SIG-M5 treated with dmso at 0.1 percent for 504 hours (cell line): ENCODE results near the gene LCORL.
"Not testable (repeated sequence)": the region's sequence is repeated elsewhere in the genome, so short reads cannot be mapped to it uniquely, and the experiment has no call there.

Source experiments
- DNase-seq: peaks from one replicate; lab custom pipeline; 2025; ENCODE audit not compliant: unreplicated experiment; lab: John Stamatoyannopoulos, UW

Gene LCORL

DNA sequence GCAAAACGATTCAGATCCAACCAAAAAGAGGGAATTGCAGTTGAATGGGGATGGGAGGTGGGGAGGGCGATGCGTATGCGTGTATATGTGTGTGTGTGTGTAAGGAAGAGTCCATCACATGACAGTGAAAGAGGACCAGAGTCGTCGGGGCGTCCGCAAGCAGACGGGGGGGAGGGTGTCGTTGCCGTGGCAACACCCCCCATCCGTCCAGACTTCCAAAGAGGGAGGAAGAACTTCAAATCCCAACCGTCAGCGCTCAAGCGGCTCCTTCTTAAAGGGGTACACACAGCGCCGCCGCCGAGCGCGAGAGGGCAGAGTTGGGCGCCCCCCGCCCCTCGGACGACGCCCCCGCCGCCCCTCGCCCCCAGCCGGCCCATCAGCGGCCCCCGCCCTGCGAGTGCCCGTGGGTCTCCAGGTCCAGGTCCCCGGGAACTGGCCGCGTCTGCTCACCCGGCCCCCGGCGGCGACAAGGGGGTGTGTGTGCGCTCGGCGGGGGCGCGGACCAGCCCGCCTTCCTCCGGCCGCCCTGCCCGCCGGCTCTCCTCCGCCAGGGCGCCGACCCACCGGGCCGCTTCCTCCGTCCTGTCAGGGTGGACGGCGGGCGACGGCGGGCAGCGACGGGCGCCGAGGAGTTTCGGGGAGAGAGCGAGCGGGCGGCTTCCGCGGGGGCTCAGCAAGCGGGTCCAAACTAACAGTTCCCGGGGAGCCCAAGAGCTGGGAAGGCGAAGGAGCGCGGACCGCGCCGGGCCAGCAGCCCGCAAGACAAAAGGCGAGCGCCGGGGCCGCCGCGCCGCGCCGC is 685 bp downstream of the LCORL start:
- peak; percentile 69 for DNase-seq

DNA sequence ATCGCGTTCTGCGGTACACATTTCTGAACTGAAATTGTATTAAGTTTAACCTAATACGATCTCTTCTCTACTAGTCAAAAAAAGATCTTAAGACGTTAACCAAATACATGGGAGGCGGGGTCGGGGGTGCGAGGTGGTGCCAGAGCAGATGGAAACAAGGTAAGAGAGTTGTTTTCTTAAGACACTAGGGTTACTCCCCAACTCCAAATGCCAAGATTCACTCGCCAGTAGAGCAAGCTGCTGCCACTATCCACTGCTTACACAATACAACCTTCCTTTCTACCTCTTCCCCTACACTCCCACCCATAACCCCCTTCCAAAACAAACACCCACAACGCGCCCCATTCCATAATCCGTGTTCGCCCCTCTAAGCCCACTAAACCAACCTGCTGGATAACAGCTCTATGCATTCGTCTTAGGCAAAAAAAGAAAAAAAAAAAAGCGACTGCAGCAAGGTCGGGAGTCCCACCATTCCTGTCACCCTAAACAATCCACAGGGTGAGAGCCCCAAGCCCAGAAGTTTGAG is 1.3 kb downstream of the LCORL start:
- DNase-seq: peak; percentile 27

DNA sequence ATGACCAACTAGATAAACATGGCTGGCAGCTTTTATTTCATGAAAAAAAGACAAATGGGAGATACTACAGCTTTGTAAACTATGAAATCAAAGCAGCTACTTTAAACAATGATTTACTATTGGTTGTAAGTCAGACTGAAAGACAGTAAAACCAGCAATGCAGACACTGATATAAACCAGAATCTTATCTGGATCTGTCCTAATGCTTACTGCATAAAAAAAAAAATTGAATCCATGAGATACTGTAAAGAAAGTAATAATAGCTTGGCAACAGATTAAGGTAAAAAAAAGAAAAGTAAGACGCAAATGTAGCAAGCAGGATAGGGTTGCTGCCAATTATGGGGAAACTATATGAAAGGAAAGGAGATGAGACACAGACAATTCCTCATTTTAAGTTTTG is 7.3 kb downstream of the LCORL start:
- no peak for DNase-seq

DNA sequence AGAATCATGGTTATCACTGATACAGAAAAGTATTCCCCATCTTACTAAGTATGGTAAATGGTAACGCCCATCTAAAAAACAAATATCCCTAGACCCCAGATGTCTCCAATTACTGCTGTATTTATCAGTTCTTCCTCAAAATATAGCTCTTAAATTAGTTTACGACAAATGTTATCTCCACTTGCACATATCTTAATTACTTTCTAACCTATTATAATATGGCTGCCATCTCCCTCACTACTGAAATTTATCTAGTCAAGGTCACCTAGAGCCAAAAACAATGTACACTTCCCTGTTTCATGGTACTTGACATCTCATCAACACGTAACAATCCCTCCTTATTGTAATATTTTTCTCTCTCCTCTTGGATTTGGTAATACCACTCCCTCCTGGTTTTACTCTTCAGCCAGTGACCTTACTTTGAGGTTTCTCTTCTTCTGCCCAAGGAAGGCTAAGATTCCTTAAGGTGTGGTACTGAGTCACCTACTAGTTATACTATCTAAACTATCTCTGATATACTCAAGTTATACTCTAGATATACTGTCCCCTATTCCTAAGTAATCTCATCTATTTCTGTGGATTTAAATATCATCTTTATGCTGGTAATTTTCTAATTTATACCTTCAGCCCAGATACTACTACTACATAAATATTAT is 8.6 kb downstream of the LCORL start:
- no peak for DNase-seq

DNA sequence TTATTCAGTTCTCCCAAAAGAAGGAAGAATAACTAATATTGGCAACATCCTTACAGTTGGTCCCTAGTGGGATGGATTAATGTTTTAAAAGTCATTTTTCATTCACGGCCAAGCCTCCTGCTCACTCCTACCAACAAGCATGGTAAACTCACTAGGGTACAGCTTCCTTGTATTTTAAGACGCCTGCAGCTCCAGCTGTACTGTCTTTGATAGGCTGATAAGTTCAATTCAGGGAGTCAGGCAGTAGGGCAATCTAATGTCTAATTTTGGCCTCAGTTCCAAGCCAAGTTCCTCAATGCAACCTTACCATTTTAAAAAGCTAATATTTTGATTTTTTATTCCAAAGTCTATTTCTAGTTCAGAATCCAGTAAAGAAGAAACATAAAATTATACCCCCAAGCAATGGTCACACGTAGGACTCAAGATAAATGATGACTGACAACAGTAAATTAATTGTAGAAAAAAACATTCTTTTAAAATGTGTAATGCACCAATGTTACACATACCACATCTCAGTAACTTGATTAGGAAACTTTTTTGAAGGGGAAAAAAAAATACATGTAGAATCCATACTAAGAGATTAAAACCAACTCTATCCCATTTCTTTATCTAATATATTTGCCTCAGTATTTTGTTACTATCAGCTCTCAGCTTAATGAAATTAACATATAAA is 9.3 kb downstream of the LCORL start:
- DNase-seq: no peak

DNA sequence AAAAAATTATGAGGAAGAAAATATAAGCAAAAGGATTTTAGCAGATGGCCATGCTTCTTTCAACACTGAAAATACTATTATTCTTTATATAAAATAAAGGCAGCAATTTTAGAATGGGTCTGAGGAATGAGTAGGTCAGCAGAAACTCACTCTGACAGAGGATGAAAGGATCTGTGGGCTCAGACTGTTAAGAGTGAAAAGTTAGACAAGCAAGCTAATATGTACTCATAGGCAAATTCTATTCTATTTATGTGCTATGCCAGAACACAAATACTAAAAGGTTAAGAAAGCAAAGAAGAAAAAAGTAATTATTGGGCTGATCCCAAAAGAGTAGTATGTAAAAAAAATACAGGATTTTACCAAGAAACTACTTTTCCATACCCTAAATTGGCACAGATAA is 13.9 kb downstream of the LCORL start:
- no peak for DNase-seq

DNA sequence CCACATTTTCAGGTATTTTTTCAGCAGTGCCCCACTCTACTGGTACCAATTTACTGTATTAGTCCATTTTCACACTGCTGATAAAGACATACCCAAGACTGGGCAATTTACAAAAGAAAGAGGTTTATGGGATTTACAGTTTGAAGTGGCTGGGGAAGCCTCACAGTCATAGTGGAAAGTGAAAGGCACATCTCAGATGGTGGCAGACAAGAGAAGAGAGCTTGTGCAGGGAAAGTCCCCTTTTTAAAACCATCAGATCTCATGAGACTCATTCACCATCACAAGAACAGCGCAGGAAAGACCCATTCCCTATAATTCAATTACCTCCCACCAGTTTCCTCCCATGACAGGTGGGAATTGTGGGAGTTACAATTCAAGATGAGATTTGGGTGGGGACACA is 15.1 kb downstream of the LCORL start:
- not testable (repeated sequence) for DNase-seq

DNA sequence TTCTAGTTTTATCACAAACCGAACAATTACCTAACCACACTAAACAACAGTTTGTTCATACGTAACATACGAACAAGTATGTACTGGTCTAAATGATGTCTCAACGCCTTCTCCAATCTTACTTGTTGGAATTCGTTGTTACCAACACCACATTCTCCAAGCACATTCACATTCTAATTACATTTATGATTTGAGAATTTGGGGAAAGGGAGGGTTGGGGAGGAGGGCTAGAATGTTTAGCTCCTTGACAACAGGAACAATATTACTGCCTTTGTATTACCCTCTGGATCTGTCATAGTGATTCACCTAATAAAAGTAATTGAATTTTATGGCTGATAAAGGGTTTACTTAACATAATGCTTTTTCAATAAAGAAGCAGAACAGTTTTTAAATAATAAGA is 24.4 kb downstream of the LCORL start:
- DNase-seq: no peak

DNA sequence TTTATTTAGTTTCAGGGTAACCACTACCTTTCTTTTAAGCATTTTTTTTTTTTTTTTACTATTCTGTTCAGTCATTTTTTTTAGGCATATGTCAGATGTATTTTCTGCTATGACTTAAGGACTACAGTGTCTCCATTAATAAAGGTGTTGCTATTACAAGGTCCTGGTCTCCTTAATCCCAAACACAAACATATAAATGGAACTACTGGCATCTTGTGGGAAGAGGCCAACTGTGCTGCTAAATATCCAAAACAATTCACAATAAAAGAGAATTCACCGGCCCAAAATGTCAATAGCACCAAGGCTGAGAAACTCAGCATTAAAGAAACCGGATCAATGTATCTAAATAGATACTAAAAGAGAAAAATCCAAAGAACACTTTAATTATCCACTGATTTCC is 26.4 kb downstream of the LCORL start:
- DNase-seq: no peak

DNA sequence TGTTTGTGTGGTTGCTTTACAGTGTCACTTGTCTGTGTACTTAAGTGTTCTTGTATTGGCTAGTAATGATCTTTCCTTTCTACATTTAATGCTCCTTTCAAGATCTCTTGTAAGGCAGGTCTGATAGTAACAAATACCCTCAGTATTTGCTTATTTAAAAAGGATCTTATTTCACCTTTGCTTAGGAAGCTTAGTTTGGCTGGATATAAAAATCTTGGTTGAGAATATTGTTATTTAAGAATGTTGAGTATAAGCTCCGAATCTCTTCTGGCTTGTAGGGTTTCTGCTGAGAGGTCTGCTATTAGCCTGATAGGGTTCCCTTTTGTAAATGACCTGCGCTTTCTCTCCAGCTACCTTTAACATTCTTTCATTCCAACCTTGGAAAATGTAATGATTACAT is 35.7 kb downstream of the LCORL start:
- DNase-seq: no peak

DNA sequence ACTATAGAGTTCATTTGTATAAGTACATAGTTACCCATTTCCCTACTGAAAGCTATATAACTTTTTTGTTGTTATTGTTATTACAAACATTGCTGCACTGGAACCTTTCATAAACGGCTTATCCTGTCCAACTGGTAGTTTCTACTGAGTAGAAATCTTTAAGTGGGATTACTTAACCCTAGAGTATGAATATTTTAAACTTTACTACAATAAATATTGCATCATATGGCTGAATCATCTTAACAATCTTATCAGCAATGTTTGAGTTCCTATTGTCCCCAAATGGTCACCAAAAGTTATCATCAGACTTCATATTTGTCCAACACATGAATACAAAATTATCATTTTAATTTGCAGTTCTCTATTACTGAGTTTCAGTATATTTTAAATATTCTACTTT is 40.5 kb downstream of the LCORL start:
- DNase-seq: peak; percentile 51

DNA sequence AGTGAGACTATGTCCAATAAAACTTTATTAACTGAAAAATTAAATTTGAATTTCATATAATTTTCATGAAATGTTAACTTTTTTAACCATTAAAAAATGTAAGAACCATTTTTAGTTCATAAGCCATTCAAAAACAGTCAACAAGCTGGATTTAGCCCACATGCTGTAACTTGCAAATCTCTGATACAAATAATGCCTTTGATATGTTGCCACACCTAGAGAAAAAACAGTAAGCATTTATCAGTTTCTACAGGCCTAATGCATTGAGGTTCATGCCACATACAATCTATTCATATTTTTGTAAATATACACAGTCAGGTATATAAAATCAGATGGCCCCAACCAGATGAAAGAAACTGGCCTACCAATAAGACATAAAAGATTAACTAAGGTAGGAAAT is 52.8 kb downstream of the LCORL start:
- no peak for DNase-seq

DNA sequence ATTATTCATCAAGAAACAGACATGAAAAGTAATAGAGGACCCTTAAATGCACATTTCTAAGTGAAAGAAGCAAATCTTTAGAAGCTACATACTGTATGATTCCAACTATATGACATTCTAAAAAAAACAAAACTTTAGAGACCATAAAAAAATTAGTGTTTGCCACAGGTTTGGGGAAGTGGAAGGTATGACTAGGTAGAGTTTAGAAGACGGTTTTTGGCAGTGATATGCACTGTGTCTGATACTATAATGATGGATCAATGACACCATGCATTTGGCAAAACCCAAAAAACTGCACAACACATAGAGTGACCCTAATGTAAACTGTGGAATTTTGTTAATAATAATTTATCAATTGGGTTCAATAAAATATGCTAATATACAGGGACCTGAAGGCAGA is 54.5 kb downstream of the LCORL start:
- DNase-seq: no peak

DNA sequence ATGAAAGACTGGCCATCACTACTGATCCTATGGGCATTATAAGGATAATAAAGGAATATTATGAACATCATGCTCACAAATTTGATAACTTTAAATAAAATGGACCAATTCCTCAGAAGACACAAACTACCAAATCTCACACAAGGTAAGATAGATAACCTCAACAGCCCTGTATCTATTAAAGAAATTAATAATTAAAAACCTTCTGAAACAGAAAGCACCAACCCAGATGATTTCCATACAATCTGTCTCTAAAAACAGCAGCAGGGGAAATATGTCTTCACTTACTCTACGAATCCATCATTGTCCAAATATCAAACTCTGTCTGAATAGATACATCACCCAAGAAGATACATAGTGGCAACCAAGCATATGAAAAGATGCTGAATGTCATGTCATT is 55.2 kb downstream of the LCORL start:
- no peak for DNase-seq

DNA sequence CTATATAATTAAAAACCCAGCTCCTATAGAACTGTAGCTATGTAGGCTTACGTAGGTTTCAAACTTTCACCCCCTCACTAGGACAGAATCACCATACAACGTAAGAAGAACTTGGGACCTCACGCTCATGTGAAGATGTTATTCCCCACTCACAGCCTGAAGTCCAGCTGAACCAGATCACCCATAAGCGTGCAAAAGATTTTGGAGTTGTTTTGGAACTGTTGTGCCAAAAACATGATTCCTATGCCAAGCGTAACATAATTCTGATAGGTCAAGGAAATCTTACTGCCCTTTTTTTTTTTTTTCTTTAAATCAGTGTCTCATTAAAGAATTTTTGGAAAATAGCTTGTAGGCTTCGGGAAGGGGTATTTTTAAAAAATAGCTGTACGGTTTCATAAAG is 57.0 kb downstream of the LCORL start:
- DNase-seq: no peak

DNA sequence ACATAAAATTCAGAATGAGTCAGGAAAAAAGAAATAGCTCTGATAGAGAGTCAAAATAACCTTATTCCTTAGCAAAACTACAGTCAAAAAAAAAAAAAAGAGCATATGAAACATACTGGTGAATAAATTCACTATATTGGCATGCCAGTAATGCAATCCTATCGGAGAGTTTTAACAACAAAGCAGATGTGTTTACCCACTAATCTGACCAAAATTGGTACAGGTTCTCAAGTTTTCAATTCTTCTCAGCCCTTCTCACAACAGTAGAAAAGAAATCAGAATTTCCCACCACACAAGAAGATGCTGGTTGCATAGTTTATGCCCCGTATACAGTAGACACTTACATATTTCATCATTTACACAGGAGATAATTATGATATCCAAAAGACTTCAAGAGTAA is 59.4 kb downstream of the LCORL start:
- DNase-seq: no peak

DNA sequence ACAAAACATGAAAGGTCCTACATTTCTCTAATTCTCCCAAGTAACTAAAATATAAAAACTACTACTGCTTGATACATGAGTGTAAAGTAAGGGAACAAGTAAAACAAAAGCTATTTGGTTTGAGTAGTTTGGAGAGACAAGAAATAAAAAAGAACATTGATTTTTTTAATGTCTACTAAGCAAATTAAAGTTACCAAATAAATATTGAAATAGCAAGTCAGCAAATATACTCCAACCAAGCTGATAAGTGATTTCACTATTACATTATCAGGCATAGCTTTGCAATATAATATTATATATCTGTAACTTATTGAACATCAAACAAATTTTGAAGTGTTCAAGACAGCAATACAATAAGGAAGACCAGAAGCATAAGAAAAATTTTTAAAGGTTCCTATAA is 60.3 kb downstream of the LCORL start:
- DNase-seq: no peak

DNA sequence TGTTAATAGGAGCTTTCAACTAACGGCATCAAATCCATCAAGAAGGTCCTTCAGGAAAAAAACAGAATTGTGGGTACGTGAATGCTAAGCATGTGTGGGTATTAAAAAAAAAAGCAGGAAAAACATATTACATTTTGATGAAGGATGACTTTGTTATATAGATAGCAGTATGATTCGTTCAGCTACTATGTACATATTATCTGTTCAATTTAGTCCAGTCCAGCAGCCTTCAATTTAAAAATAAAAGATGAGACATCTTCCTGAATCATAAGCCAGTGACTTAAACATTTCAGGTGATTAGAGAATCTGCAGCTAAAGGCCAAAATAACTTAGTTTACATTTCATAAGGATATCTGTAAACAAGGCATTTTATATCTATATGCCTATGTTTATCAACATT is 63.4 kb downstream of the LCORL start:
- no peak for DNase-seq

DNA sequence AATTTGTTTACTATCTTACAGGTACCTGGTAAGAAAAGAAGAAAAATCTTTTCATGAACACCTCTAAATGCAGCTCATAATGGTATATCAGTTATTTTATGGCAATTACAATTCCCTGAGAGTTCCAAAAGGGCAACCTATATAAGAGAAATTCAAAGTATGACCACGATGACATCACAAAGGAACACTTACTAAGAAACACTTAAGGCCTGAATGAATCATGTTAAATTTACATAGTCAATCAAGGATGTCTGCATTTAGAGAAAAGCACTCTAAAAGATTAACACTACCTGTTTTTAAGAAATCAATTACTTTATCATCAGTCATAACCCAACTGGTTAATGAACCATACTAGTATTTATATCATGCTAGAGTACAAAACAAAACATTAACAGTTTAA is 63.9 kb downstream of the LCORL start:
- DNase-seq: no peak

DNA sequence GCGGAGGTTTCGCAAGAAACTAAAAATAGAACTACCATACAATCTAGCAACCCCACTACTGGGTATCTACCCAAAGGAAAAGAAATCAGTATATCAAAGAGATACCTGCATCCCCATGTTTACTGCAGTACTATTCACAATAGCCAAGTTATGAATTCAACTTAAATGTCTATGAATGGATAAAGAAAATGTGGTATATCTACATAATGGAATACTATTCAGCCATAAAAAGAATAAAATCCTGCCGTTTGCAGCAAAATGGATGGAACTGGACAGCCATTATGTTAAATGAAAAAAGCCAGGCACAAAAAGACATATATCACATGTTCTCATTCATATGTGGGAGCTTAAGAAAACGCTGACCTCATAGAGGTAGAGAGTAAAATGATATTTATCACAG is 65.3 kb downstream of the LCORL start:
- no peak for DNase-seq

DNA sequence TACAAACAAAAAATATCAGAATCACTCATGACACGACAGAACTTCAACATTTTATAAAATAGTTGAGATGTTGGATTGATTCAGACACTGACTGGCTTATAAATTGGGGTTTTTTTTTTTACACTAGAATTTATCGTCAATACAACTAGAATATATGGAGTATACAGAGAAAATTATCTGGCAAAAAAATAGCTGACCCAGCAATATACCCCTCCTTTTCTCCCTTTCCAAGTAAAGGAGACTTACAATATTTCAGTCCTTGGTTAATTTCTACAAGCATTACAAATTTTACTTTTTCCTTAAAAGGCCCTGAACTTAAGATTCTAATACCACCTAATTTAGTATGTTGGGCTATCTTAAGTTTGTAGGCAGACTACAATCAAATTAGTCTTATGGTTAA is 76.3 kb downstream of the LCORL start:
- no peak for DNase-seq

DNA sequence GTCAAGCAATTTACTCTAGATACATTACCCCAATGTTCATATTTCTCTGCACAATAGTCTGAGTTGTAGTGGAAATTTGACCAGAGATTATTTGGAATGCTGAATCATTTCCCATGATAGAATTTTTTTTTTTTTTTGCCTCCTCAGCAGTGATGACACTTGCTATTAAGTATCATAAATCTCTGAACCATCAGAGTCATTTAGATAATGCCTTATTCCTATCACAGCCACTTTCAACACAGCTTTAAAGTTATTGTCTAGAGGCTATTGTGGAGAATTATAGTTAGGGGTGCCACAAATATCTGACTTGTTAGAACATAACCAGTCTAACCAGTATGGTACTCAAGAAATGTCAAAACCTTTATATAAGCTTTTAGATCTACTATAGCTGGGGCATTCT is 79.8 kb downstream of the LCORL start:
- DNase-seq: no peak
